Effector memory CD4-positive, alpha-beta T cell (primary cell): Measurements from ENCODE around the gene MGAT5B.
"Not testable (repeated sequence)": the region's sequence is repeated elsewhere in the genome, so short reads cannot be mapped to it uniquely, and the experiment has no call there.

ENCODE experiments used
- DNase-seq, 3 donors: peaks; one replicate each; pipeline ENCODE4 v3.0.0-alpha.2; 2020
- H3K27ac ChIP-seq: 2 replicates; pipeline ENCODE4 v1.7.0; 2013; ENCODE audit warnings: mild to moderate bottlenecking, low read length, moderate library complexity; ENCODE audit not compliant: insufficient read depth, poor library complexity, severe bottlenecking
- H3K27me3 ChIP-seq: replicated peaks from 2 replicates; pipeline ENCODE4 v1.7.0; 2013; ENCODE audit warnings: mild to moderate bottlenecking, low read length; ENCODE audit not compliant: insufficient read depth, control insufficient read depth, poor library complexity, severe bottlenecking
- H3K36me3 ChIP-seq: 2 replicates; pipeline ENCODE4 v1.7.0; 2013; ENCODE audit warnings: mild to moderate bottlenecking, low read length, moderate library complexity; ENCODE audit not compliant: control insufficient read depth, insufficient read depth
- H3K4me1 ChIP-seq: 2 replicates; pipeline ENCODE4 v1.7.0; 2013; ENCODE audit warnings: low read length, mild to moderate bottlenecking; ENCODE audit not compliant: control insufficient read depth, insufficient read depth, poor library complexity, severe bottlenecking
- H3K4me3 ChIP-seq: 2 replicates; pipeline ENCODE4 v1.7.0; 2013; ENCODE audit warnings: low read length, low read depth, mild to moderate bottlenecking; ENCODE audit not compliant: insufficient read depth, poor library complexity, severe bottlenecking
- H3K9me3 ChIP-seq: 2 replicates; pipeline ENCODE4 v1.7.0; 2013; ENCODE audit warnings: mild to moderate bottlenecking, low read length, moderate library complexity; ENCODE audit not compliant: control insufficient read depth

MGAT5B gene

DNA sequence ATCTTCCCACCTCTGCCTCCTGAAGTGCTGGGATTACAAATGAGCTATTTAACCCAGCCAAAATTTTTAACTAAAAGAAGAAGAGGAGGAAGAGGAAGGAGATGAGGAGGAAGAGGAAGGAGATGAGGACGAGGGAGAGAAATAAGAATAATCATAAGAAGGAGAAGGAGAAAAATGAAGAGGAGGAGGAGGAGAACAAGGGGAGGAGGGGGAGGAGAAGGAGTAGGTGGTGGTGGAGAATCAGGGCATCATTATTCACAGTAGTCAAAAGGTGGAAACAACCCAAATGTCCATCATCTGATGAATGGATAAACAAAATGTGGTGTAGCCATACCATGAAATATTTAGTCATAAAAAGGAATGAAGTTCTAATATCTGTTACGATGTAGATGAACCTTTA lies 21.2 kb upstream of the MGAT5B start:
- H3K4me1 ChIP-seq: no peaks in the 10 kb centered on the region
- H3K36me3 ChIP-seq: no peaks in the 10 kb centered on the region
- peaks cover 14% of the 10 kb centered on the region for H3K27me3 ChIP-seq
- DNase-seq: no peak
- no peak overlapping the region for H3K4me3 ChIP-seq
- H3K9me3 ChIP-seq: no peaks in the 10 kb centered on the region
- H3K27ac ChIP-seq: no peak overlapping the region

DNA sequence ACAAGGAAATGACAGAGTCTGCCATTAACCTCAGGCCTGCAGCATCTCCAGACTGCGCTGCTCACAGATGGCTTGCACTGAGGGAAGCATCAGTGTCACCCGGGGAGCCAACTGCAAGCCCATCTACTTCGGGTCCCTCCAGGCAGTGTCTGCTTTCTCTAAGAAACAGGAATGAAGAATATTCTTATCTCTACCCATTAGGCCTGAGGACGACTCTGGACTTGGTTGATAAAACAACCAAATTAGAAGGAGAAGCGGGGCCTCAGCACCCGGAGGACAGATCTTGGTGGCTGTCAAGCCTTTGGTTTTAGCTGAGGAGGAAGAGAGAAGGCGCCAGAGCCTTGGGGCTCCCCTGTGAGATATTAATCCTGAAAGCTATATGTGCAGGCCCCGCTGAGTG lies 19.5 kb upstream of the MGAT5B start:
- H3K4me1 ChIP-seq: no peaks in the 10 kb centered on the region
- DNase-seq: no peak
- H3K27me3 ChIP-seq: peaks cover 8% of the 10 kb centered on the region
- H3K4me3 ChIP-seq: no peak overlapping the region
- no peaks in the 10 kb centered on the region for H3K9me3 ChIP-seq
- no peaks in the 10 kb centered on the region for H3K36me3 ChIP-seq
- H3K27ac ChIP-seq: no peak overlapping the region

DNA sequence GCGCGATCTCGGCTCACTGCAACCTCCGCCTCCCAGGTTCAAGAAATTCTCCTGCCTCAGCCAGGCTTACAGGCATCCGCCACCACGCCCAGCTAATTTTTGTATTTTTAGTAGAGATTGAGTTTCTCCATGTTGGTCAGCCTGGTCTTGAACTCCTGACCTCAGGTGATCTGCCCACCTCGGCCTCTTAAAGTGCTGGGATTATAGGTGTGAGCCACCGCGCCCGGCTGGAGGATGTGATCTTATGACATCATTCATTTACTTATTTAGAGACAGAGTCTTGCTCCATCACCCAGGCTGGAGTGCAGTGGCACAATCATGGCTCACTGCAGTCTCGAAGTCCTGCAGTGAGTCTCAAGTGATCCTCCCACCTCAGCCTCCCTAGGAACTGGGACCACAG lies 19.0 kb upstream of the MGAT5B start:
- not testable (repeated sequence) for H3K4me1 ChIP-seq, H3K4me3 ChIP-seq, H3K36me3 ChIP-seq, H3K27me3 ChIP-seq, DNase-seq, H3K27ac ChIP-seq, H3K9me3 ChIP-seq

DNA sequence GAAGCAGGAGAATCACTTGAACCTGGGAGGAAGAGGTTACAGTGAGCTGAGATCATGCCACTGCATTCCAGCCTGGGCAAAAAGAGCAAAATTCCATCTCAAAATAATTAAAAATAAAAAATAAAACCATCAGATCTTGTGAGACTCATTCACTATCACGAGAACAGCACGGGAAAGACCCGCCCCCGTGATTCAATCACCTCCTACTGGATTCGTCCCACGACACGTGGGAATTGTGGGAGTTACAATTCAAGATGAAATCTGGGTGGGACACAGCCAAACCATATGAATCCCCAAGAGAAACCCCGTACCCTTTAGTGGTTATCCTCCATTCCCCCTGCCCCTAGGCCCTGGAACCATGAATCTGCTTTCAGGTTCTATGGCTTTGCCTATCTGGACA lies 15.4 kb upstream of the MGAT5B start:
- no peaks in the 10 kb centered on the region for H3K36me3 ChIP-seq
- no peak overlapping the region for H3K4me3 ChIP-seq
- no peak for DNase-seq
- peaks cover 4% of the 10 kb centered on the region for H3K27me3 ChIP-seq
- no peaks in the 10 kb centered on the region for H3K9me3 ChIP-seq
- no peak overlapping the region for H3K27ac ChIP-seq
- H3K4me1 ChIP-seq: no peaks in the 10 kb centered on the region

DNA sequence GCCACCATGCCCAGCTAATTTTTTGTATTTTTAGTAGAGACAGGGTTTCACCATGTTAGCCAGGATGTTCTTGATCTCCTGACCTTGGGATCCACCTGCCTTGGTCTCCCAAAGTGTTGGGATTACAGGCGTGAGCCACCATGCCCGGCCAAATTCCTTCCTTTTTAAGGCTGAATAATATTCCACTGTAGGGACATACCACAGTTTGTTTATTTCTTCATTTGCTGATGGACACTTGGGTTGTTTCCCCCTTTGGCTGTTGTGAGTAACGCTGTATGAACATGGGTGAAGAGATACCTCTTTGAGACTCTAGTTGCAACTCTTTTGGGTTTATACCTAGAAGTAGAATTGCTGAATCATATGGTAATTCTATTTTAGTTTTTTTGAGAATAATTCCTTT lies 13.1 kb upstream of the MGAT5B start:
- H3K27ac ChIP-seq: no peak overlapping the region
- H3K4me1 ChIP-seq: no peaks in the 10 kb centered on the region
- no peaks in the 10 kb centered on the region for H3K36me3 ChIP-seq
- H3K4me3 ChIP-seq: no peak overlapping the region
- H3K27me3 ChIP-seq: peaks cover 4% of the 10 kb centered on the region
- H3K9me3 ChIP-seq: no peaks in the 10 kb centered on the region
- DNase-seq: no peak

DNA sequence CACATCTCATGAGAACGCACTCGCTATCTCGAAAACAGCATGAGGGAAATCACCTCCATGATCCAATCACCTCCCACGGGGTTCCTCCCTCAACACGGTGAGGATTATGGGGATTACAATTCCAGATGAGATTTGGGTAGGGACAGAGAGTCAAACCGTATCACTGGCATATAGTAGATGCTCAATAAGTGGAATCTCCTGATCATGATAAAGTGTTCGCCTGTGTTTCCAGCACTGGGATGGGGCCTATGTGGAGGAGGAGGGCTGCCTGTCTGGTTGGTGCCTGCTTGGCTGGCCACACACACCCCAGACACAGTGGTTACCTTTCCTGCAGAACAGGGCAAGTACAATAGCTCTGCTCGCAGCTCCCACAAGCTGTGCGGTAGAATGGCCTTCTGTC lies 6.1 kb upstream of the MGAT5B start:
- H3K9me3 ChIP-seq: no peaks in the 10 kb centered on the region
- no peaks in the 10 kb centered on the region for H3K36me3 ChIP-seq
- no peaks in the 10 kb centered on the region for H3K27me3 ChIP-seq
- no peak overlapping the region for H3K27ac ChIP-seq
- no peaks in the 10 kb centered on the region for H3K4me1 ChIP-seq
- DNase-seq: no peak
- H3K4me3 ChIP-seq: no peak overlapping the region

DNA sequence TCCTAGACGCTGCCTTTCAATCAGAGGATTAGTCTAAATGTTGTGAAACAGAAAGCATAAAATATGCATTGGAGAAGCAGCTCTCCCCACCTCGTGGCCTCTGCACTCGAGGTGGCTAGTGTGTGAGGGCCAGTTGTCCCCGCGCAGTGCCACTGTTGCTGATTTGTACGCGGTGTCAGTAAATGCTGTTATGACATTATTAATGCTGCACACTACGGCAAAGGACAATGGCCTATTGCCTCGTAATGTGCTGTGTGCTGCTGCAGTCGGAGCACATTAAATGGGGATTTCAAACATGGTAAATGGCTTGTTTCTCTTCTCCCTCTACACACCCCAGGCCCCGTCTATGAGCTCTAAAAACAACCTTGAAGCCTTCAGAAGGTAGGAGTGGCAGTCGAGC lies 5.7 kb upstream of the MGAT5B start:
- H3K4me1 ChIP-seq: no peaks in the 10 kb centered on the region
- no peaks in the 10 kb centered on the region for H3K27me3 ChIP-seq
- no peak overlapping the region for H3K27ac ChIP-seq
- H3K9me3 ChIP-seq: no peaks in the 10 kb centered on the region
- no peak overlapping the region for H3K4me3 ChIP-seq
- H3K36me3 ChIP-seq: no peaks in the 10 kb centered on the region
- DNase-seq: no peak

DNA sequence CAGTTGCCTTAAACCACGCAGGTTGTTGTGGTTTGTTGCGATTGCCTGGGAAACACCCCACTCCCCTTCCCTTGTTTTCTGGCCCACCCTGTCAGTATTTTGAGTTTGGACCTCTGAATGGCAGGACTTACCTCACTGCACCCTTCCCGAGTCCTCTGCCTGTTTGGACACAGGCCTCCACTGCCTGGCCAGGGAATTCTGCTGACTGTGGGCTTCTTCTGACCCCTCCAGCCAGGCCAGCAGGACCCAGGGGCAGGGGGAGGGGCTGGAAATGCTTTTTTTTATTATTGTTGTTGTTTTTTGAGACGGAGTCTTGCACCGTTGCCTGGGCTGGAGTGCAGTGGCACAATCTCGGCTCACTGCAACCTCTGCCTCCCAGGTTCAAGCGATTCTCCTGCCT lies 4.2 kb upstream of the MGAT5B start:
- H3K36me3 ChIP-seq: no peaks in the 10 kb centered on the region
- no peak overlapping the region for H3K27ac ChIP-seq
- H3K9me3 ChIP-seq: no peaks in the 10 kb centered on the region
- no peak for DNase-seq
- no peak overlapping the region for H3K4me3 ChIP-seq
- peaks cover 4% of the 10 kb centered on the region for H3K27me3 ChIP-seq
- peaks cover 3% of the 10 kb centered on the region for H3K4me1 ChIP-seq

DNA sequence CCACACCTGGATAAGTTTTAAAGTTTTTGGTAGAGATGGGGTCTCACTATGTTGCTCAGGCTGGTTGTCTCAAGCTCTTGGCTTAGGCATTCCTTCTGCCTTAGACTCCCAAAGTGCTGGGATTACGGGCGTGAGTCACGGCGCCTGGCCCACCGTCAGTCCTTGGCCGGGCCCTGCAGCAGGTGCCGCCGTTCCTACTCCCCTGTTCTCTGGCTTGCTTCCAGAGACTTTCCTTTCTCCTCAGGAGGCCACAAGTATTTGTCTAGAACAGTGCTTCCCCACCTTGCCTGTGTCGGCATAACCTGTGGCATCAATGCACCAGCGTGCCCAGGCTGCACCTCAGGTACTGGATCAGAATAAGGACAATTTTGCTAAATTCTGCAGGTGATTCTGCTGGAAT lies 3.0 kb upstream of the MGAT5B start:
- no peaks in the 10 kb centered on the region for H3K36me3 ChIP-seq
- no peaks in the 10 kb centered on the region for H3K9me3 ChIP-seq
- peaks cover 14% of the 10 kb centered on the region for H3K4me1 ChIP-seq
- no peak overlapping the region for H3K4me3 ChIP-seq
- H3K27ac ChIP-seq: no peak overlapping the region
- no peak for DNase-seq
- H3K27me3 ChIP-seq: peaks cover 15% of the 10 kb centered on the region

DNA sequence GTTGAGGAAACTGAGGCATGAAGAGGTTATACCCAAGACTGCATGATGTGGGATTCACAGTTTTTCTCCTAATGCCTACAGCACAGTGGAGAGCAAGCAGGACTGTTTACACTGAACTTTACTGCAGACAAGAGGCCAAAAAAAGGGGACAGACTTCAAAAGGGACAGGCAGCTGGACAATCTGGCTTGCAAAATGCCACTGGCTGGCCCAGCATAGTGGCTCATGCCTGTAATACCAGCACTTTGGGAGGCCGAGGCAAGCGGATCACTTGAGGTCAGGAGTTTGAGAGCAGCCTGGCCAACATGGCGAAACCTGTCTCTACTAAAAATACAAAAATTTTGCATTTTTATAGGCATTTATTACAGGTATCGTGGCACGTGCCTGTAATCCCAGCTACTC lies 2.0 kb upstream of the MGAT5B start:
- Histone ChIP-seq H3K9me3 (no peaks in the 10 kb centered on the region), H3K36me3 (no peaks in the 10 kb centered on the region), H3K4me3 (no peak overlapping the region), H3K27me3 (peaks cover 16% of the 10 kb centered on the region), H3K27ac (no peak overlapping the region), H3K4me1 (peaks cover 14% of the 10 kb centered on the region)
- DNase-seq: no peak
